Adrenal gland (tissue), 19 donors: Measurements from ENCODE around the gene RPL36. TPM values are rescaled to one million over a fixed set of nuclear protein-coding genes. Genes with fewer than 3 reads are reported as not detected.

ENCODE experiments used
- DNase-seq, 7 donors: peaks; one replicate each; pipeline ENCODE4 v3.0.0-alpha.2; 2019 to 2020
- H3K27ac ChIP-seq, 5 donors: fragments of 200-600 bp; sonication (generic) in 4 of 5; 1 replicate in 3 of 5; 2 replicates in 2 of 5; pipeline versions ENCODE4 v1.5.1 to v1.8.0; 2016 to 2020; ENCODE audit warnings: mild to moderate bottlenecking in 1 of 5
- H3K27me3 ChIP-seq: fragments of 200-600 bp; 2 replicates; pipeline ENCODE4 v1.8.0; 2021
- H3K36me3 ChIP-seq, 2 donors: fragments of 200-600 bp; replicated peaks in 1 of 2; 1 replicate in 1 of 2; 2 replicates in 1 of 2; pipeline versions ENCODE4 v1.5.1 to v1.8.0; 2018 to 2022
- H3K4me1 ChIP-seq, 2 donors: fragments of 200-600 bp; replicated peaks in 1 of 2; 1 replicate in 1 of 2; 2 replicates in 1 of 2; pipeline versions ENCODE4 v1.5.1 to v1.8.0; 2018 to 2021
- H3K4me3 ChIP-seq, 4 donors: fragments of 200-600 bp; sonication (generic) in 3 of 4; one replicate each; pipeline ENCODE4 v1.5.1; 2016 to 2018
- H3K9me3 ChIP-seq, 3 donors: fragments of 200-600 bp; sonication (generic) in 1 of 3; replicated peaks in 1 of 3; 1 replicate in 2 of 3; 2 replicates in 1 of 3; pipeline versions ENCODE4 v1.5.1 to v1.8.0; 2016 to 2021
- CTCF ChIP-seq, 6 experiments: fragments of 450-650 bp in 4 of 6; fragments of 200-600 bp in 2 of 6; sonication (generic) in 1 of 6; IDR thresholded peaks; 1 replicate in 5 of 6; 2 replicates in 1 of 6; pipeline versions ENCODE4 v1.5.1 to v1.8.0; 2016 to 2021; ENCODE audit warnings: antibody characterized with exemption in 6 of 6, mild to moderate bottlenecking in 2 of 6, moderate library complexity in 1 of 6
- POLR2A ChIP-seq, 2 donors: fragments of 450-650 bp; IDR thresholded peaks; one replicate each; pipeline ENCODE4 v1.6.1; 2017; ENCODE audit warnings: antibody characterized with exemption in 2 of 2, mild to moderate bottlenecking in 2 of 2, moderate library complexity in 1 of 2
- WGBS, 4 donors: extraction: QIAGEN DNeasy Blood & Tissue Kit in 2 of 4; methylation state at CpG; one replicate each; pipeline versions ENCODE4 v1.1.5 to v1.1.7; 2013 to 2017; 5-methylcytosine and 5-hydroxymethylcytosine counted together
- intact Hi-C, 2 donors: fragments of 100-400 bp; cut with DNase I; formaldehyde crosslinking; loops; one replicate each; pipeline versions ENCODE4 v1.14.1 to v1.15.0; 2022 to 2023
- long read RNA-seq, 10 donors: library from polyadenylated mRNA in 3 of 10; unstranded in 2 of 10; stranded (forward) in 1 of 10; transcript quantifications; one replicate each; pipeline ENCODE4 v2.0.0 and lab custom pipeline, GENCODE V29; 2021 to 2026
- polyA plus RNA-seq, 3 donors: library from polyadenylated mRNA; stranded (reverse); fragments of 200-250 nt in 2 of 3; fragments of 350-450 nt in 1 of 3; fragmentation: Illumina TruSeq in 1 of 3; extraction: RNeasy Lipid Tissue Mini Kit (QIAGEN cat#74804) in 1 of 3; gene quantifications; one replicate each; pipeline ENCODE4 v1.2.3, GENCODE V29; 2013 to 2014
- total RNA-seq, 9 donors: library from RNA; depleted of rRNA in 4 of 9; stranded (reverse); fragments of >200 nt in 4 of 9; fragments of 120-200 nt in 1 of 9; fragmentation: NEBNext Ultra II Directional in 1 of 9; extraction: Animal tissue kit (Norgen Biotek cat#: 25700) in 1 of 9; gene quantifications; one replicate each; pipeline versions ENCODE4 v1.1.0 to v1.2.4, GENCODE V29; 2013 to 2023
- donor health status: healthy with polysubstance abuse.
- donor health status: Bipolar disorder and iron deficiency.
- donor health status: DM: yes; HTN: yes; CAD: no.
- donor health status: DM: no; HTN: no; CAD: no.
- donor health status: DM: no; HTN: no; CAD: no.
- donor health status: DM: yes; HTN: yes; CAD: no.

The RPL36 gene
- total RNA-seq, result 1,000 to 10,000 TPM in 7 of 9 donors, 100 to 1,000 TPM in 2; 692 to 1,781 (median 1,187) TPM
- 1,000 to 10,000 TPM in 2 of 3 donors, 100 to 1,000 TPM in 1; 615 to 3,360 (median 2,171) TPM for polyA plus RNA-seq
- long read RNA-seq, donor 1, transcript RPL36-204 (3 exons, 452 nt), result minor isoform, 9 of 1,492 reads
- long read RNA-seq, donor 1, transcript RPL36-201 (4 exons, 707 nt), result major isoform, 797 of 1,492 reads
- long read RNA-seq, donor 1, transcript RPL36-202 (3 exons, 556 nt), result minor isoform, 178 of 1,492 reads
- long read RNA-seq, donor 1, partial matches to known transcripts, result 444 of 1,492 reads
- long read RNA-seq, donor 1, other reads (novel, unspliced or antisense), result 62 of 1,492 reads
- long read RNA-seq, donor 2, transcript RPL36-204 (3 exons, 452 nt), result minor isoform, 5 of 809 reads
- long read RNA-seq, donor 2, transcript RPL36-201 (4 exons, 707 nt), result major isoform, 547 of 809 reads
- long read RNA-seq, donor 2, transcript RPL36-202 (3 exons, 556 nt), result minor isoform, 95 of 809 reads
- long read RNA-seq, donor 2, partial matches to known transcripts, result 89 of 809 reads
- long read RNA-seq, donor 2, other reads (novel, unspliced or antisense), result 69 of 809 reads
- long read RNA-seq, donor 3, transcript RPL36-201 (4 exons, 707 nt), result major isoform, 433 of 600 reads
- long read RNA-seq, donor 3, transcript RPL36-208 (2 exons, 907 nt), result minor isoform, 6 of 600 reads
- long read RNA-seq, donor 3, transcript RPL36-202 (3 exons, 556 nt), result minor isoform, 110 of 600 reads
- long read RNA-seq, donor 3, partial matches to known transcripts, result 39 of 600 reads
- long read RNA-seq, donor 3, other reads (novel, unspliced or antisense), result 9 of 600 reads
- long read RNA-seq, donor 4, transcript RPL36-202 (3 exons, 556 nt), result minor isoform, 115 of 1,266 reads
- long read RNA-seq, donor 4, transcript RPL36-201 (4 exons, 707 nt), result major isoform, 1,127 of 1,266 reads
- long read RNA-seq, donor 4, partial matches to known transcripts, result 4 of 1,266 reads
- long read RNA-seq, donor 4, other reads (novel, unspliced or antisense), result 19 of 1,266 reads
- long read RNA-seq, donor 5, transcript RPL36-201 (4 exons, 707 nt), result major isoform, 869 of 947 reads
- long read RNA-seq, donor 5, transcript RPL36-202 (3 exons, 556 nt), result minor isoform, 58 of 947 reads
- long read RNA-seq, donor 5, partial matches to known transcripts, result 8 of 947 reads
- long read RNA-seq, donor 5, other reads (novel, unspliced or antisense), result 11 of 947 reads
- long read RNA-seq, donor 6, transcript RPL36-202 (3 exons, 556 nt), result minor isoform, 130 of 1,503 reads
- long read RNA-seq, donor 6, transcript RPL36-201 (4 exons, 707 nt), result major isoform, 1,355 of 1,503 reads
- long read RNA-seq, donor 6, partial matches to known transcripts, result 2 of 1,503 reads
- long read RNA-seq, donor 6, other reads (novel, unspliced or antisense), result 16 of 1,503 reads
- long read RNA-seq, donor 7, transcript RPL36-202 (3 exons, 556 nt), result minor isoform, 130 of 572 reads
- long read RNA-seq, donor 7, transcript RPL36-204 (3 exons, 452 nt), result minor isoform, 6 of 572 reads
- long read RNA-seq, donor 7, transcript RPL36-201 (4 exons, 707 nt), result major isoform, 398 of 572 reads
- long read RNA-seq, donor 7, partial matches to known transcripts, result 30 of 572 reads
- long read RNA-seq, donor 7, other reads (novel, unspliced or antisense), result 6 of 572 reads
- long read RNA-seq, donor 8, transcript RPL36-201 (4 exons, 707 nt), result major isoform, 894 of 1,620 reads
- long read RNA-seq, donor 8, transcript RPL36-204 (3 exons, 452 nt), result minor isoform, 6 of 1,620 reads
- long read RNA-seq, donor 8, transcript RPL36-202 (3 exons, 556 nt), result minor isoform, 143 of 1,620 reads
- long read RNA-seq, donor 8, partial matches to known transcripts, result 473 of 1,620 reads
- long read RNA-seq, donor 8, other reads (novel, unspliced or antisense), result 101 of 1,620 reads
- long read RNA-seq, donor 9, transcript RPL36-204 (3 exons, 452 nt), result minor isoform, 14 of 690 reads
- long read RNA-seq, donor 9, transcript RPL36-208 (2 exons, 907 nt), result minor isoform, 11 of 690 reads
- long read RNA-seq, donor 9, transcript RPL36-202 (3 exons, 556 nt), result minor isoform, 113 of 690 reads
- long read RNA-seq, donor 9, transcript RPL36-201 (4 exons, 707 nt), result major isoform, 493 of 690 reads
- long read RNA-seq, donor 9, partial matches to known transcripts, result 36 of 690 reads
- long read RNA-seq, donor 9, other reads (novel, unspliced or antisense), result 23 of 690 reads
- long read RNA-seq, donor 10, transcript RPL36-204 (3 exons, 452 nt), result minor isoform, 7 of 869 reads
- long read RNA-seq, donor 10, transcript RPL36-201 (4 exons, 707 nt), result major isoform, 355 of 869 reads
- long read RNA-seq, donor 10, transcript RPL36-202 (3 exons, 556 nt), result minor isoform, 78 of 869 reads
- long read RNA-seq, donor 10, partial matches to known transcripts, result 390 of 869 reads
- long read RNA-seq, donor 10, other reads (novel, unspliced or antisense), result 37 of 869 reads

DNA sequence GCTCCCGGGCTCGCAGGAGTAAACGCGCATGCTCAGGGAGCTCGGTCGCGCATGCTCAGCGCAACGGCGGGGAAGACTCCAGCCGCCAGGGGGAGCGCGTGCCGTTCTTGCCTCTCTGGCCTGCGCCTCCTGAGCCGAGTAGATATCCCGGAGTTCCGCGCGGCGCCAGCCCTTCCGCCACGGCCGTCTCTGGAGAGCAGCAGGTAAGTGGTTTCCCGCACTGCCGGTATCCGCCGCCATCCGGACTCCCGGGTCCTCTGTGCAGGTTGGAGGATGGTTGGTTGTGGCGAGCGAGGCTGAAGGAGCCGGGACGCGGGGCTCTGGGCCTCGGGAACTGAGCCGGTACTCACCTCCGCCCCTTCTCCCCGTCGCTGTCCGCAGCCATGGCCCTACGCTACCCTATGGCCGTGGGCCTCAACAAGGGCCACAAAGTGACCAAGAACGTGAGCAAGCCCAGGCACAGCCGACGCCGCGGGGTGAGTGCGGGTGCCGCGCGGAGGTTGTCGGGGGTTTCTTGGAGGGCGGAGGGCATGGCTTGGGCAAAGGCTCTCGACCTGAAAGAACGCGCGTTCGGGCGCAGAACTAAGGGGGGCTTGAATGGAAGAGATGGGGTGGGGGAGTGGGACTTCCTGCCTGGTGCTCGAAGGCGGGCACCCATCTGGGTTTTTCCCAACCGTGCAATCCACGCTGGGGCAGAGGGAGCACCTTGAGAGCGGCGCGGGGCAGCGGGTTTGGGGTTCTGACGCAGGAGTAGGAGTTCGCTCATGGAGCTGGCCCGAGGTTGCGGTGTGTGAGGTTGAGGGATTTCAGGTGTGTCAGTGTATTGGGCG lies at the start of gene RPL36:
Gene RPL36 (plus strand): TSS at position 171 of the 830 bp plus-strand sequence. CDS start 213 bp downstream, at position 384.
- Histone ChIP-seq H3K36me3 (peaks cover 0 to 38% of the 10 kb centered on the region in 2 donors), H3K27me3 (no peaks in the 10 kb centered on the region), H3K9me3 (no peaks in the 10 kb centered on the region), H3K4me1 (peaks cover 12 to 31% of the 10 kb centered on the region in 2 donors), H3K27ac (peak within 1 kb of the TSS; percentile 90 to 95 (median 93)), H3K4me3 (peak within 1 kb of the TSS; percentile 67 to 97 (median 82))
- 0 to 1% (median 1%) methylated on average over 33 to 73 of the region's 73 CpGs for WGBS, 4 donors
- DNase-seq, result peak; percentile 96 to 99 (median 99)
- TF ChIP-seq CTCF (IDR thresholded peaks at IDR 0.05) (peak; percentile 91 to 99 (median 98)), POLR2A (IDR thresholded peaks at IDR 0.05) (peak; percentile 87 to 92)
- intact Hi-C loops, result no loop called here

- intact Hi-C loops, result no loop called here
- TF ChIP-seq CTCF (IDR thresholded peaks at IDR 0.05) (no peak), POLR2A (IDR thresholded peaks at IDR 0.05) (no peak)
Observed at GRCh38 chr19:5641171-5641570, 48.9 kb upstream of the RPL36 start.

More at GRCh38 chr19:5641171-5641570, 48.9 kb upstream of the RPL36 start:
- Histone ChIP-seq H3K9me3 (no peaks in the 10 kb centered on the region), H3K36me3 (peaks cover 0 to 46% of the 10 kb centered on the region in 2 donors), H3K27me3 (no peaks in the 10 kb centered on the region), H3K4me3 (no peak overlapping the region), H3K4me1 (peaks cover 29 to 64% of the 10 kb centered on the region in 2 donors), H3K27ac (peak overlapping the region in 4 of 5 donors; percentile 3 to 68 (median 64))
- WGBS, 4 donors, result 84 to 92% (median 86%) methylated on average over 4 of the region's 4 CpGs
- DNase-seq, result no peak
